ENCODE data around the gene EHMT1.

EHMT1 gene

GRCh38 chr9:137588891-137589290 lies 29.9 kb upstream of the EHMT1 start:
- H3K36me3 ChIP-seq (replicated peaks; ENCODE audit: insufficient read depth, low read length) = peaks cover 6% of the 10 kb centered on the region; the same call in 1 of the 2 replicates
- no peaks in the 10 kb centered on the region for H3K9me2 ChIP-seq (replicated peaks; ENCODE audit: insufficient read depth, low read length)
- H3K27ac ChIP-seq (ENCODE audit: low read length) = no peak overlapping the region
- H3K4me3 ChIP-seq (ENCODE audit: low read length) = peak overlapping the region; percentile 93
- peaks cover 6% of the 10 kb centered on the region for H3K4me1 ChIP-seq (ENCODE audit: low read length)
- TF ChIP-seq, protein P1, sequence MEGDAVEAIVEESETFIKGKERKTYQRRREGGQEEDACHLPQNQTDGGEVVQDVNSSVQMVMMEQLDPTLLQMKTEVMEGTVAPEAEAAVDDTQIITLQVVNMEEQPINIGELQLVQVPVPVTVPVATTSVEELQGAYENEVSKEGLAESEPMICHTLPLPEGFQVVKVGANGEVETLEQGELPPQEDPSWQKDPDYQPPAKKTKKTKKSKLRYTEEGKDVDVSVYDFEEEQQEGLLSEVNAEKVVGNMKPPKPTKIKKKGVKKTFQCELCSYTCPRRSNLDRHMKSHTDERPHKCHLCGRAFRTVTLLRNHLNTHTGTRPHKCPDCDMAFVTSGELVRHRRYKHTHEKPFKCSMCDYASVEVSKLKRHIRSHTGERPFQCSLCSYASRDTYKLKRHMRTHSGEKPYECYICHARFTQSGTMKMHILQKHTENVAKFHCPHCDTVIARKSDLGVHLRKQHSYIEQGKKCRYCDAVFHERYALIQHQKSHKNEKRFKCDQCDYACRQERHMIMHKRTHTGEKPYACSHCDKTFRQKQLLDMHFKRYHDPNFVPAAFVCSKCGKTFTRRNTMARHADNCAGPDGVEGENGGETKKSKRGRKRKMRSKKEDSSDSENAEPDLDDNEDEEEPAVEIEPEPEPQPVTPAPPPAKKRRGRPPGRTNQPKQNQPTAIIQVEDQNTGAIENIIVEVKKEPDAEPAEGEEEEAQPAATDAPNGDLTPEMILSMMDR (IDR thresholded peaks at IDR 0.05; ENCODE audit: low read length) = no peak
- TF ChIP-seq EZH2 (optimal IDR thresholded peaks at IDR 0.05; ENCODE audit: low read depth, low read length) (no peak), EZH2phosphoT487 (IDR thresholded peaks at IDR 0.05; ENCODE audit: low read length) (no peak)
- no peaks in the 10 kb centered on the region for H3F3A ChIP-seq (ENCODE audit: insufficient read depth, low read length)
- peaks cover 36% of the 10 kb centered on the region for H3K79me2 ChIP-seq (ENCODE audit: low read length)
- H4K20me1 ChIP-seq (ENCODE audit: insufficient read depth, low read length) = no peaks in the 10 kb centered on the region; the same call in 1 of the 2 replicates
- H2AFZ ChIP-seq (ENCODE audit: low read length) = no peak overlapping the region
- H3K9me3 ChIP-seq (replicated peaks; ENCODE audit: insufficient read depth, low read length) = no peaks in the 10 kb centered on the region
- peak overlapping the region; percentile 87; the same call in 1 of the 2 replicates for H3K9ac ChIP-seq (ENCODE audit: low read length)
- H3K27me3 ChIP-seq (replicated peaks; ENCODE audit: insufficient read depth, low read length) = no peaks in the 10 kb centered on the region
- peak overlapping the region; percentile 100 for H3K4me2 ChIP-seq (ENCODE audit: low read depth, low read length)
- DNase-seq = no peak

GRCh38 chr9:137589441-137590122 lies 29.2 kb upstream of the EHMT1 start:
- Histone ChIP-seq H3K27ac (ENCODE audit: low read length) (peak overlapping the region; percentile 13; the same call in 1 of the 2 replicates), H3K4me1 (ENCODE audit: low read length) (peaks cover 6% of the 10 kb centered on the region), H3K9ac (ENCODE audit: low read length) (peak overlapping the region; percentile 87), H2AFZ (ENCODE audit: low read length) (0 out of 2 replicates have a peak overlapping the region, but pooled peaks have one; percentile 15), H3K36me3 (replicated peaks; ENCODE audit: insufficient read depth, low read length) (peaks cover 6% of the 10 kb centered on the region; the same call in 1 of the 2 replicates), H3K27me3 (replicated peaks; ENCODE audit: insufficient read depth, low read length) (no peaks in the 10 kb centered on the region), H3K79me2 (ENCODE audit: low read length) (peaks cover 36% of the 10 kb centered on the region), H3K4me2 (ENCODE audit: low read depth, low read length) (peak overlapping the region; percentile 100), H4K20me1 (ENCODE audit: insufficient read depth, low read length) (no peaks in the 10 kb centered on the region; the same call in 1 of the 2 replicates), H3K4me3 (ENCODE audit: low read length) (peak overlapping the region; percentile 93), H3F3A (ENCODE audit: insufficient read depth, low read length) (no peaks in the 10 kb centered on the region), H3K9me2 (replicated peaks; ENCODE audit: insufficient read depth, low read length) (no peaks in the 10 kb centered on the region), H3K9me3 (replicated peaks; ENCODE audit: insufficient read depth, low read length) (no peaks in the 10 kb centered on the region)
- peak; percentile 26 for DNase-seq
- TF ChIP-seq, protein P1 (IDR thresholded peaks at IDR 0.05; ENCODE audit: low read length) = no peak
- TF ChIP-seq EZH2phosphoT487 (IDR thresholded peaks at IDR 0.05; ENCODE audit: low read length) (no peak), EZH2 (optimal IDR thresholded peaks at IDR 0.05; ENCODE audit: low read depth, low read length) (no peak)

DNA sequence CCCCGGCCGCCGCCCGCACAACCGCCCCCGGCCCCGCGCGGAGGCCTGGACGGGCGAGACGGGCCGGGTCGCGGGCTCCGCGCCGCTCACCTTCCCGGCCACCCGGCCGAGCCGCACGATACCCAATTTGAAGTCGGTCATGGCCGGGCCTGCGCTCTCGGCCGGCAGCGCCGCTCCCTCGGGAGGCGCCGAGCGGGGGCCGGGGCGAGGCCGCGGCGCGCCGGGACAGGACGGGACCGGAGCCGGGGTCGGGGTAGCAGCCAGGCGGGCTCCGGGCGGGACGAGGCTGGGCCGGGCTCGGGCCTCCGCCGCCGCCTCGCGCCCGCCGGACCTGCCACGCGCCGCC lies 28.7 kb upstream of the EHMT1 start:
- Histone ChIP-seq H3K79me2 (ENCODE audit: low read length) (peaks cover 36% of the 10 kb centered on the region), H3K4me1 (ENCODE audit: low read length) (peaks cover 6% of the 10 kb centered on the region), H3K27me3 (replicated peaks; ENCODE audit: insufficient read depth, low read length) (no peaks in the 10 kb centered on the region), H2AFZ (ENCODE audit: low read length) (no peak overlapping the region), H4K20me1 (ENCODE audit: insufficient read depth, low read length) (no peaks in the 10 kb centered on the region; the same call in 1 of the 2 replicates), H3K27ac (ENCODE audit: low read length) (no peak overlapping the region), H3K36me3 (replicated peaks; ENCODE audit: insufficient read depth, low read length) (peaks cover 6% of the 10 kb centered on the region; the same call in 1 of the 2 replicates), H3K4me2 (ENCODE audit: low read depth, low read length) (no peak overlapping the region), H3K9ac (ENCODE audit: low read length) (no peak overlapping the region; the same call in 1 of the 2 replicates), H3K9me3 (replicated peaks; ENCODE audit: insufficient read depth, low read length) (no peaks in the 10 kb centered on the region), H3K4me3 (ENCODE audit: low read length) (peak overlapping the region; percentile 93; the same call in 1 of the 2 replicates), H3F3A (ENCODE audit: insufficient read depth, low read length) (no peaks in the 10 kb centered on the region), H3K9me2 (replicated peaks; ENCODE audit: insufficient read depth, low read length) (no peaks in the 10 kb centered on the region)
- TF ChIP-seq, protein P1 (IDR thresholded peaks at IDR 0.05; ENCODE audit: low read length) = no peak
- TF ChIP-seq EZH2 (optimal IDR thresholded peaks at IDR 0.05; ENCODE audit: low read depth, low read length) = no peak
- no peak for TF ChIP-seq EZH2phosphoT487 (IDR thresholded peaks at IDR 0.05; ENCODE audit: low read length)
- DNase-seq = no peak

Measured in MM.1S (cell line).